Naive B cell (primary cell): Measurements from ENCODE around the gene RALY. TPM values are rescaled to one million over a fixed set of nuclear protein-coding genes. Genes with fewer than 3 reads are reported as not detected.

ENCODE experiments used
- ATAC-seq, 2 donors: fragments of 150-1000 bp; cut with Tn5 transposase; 2 replicates each; pipeline ENCODE4 v1.10.0; 2021; ENCODE audit warnings: low read depth in 2 of 2, mild to moderate bottlenecking in 2 of 2, moderate library complexity in 2 of 2
- DNase-seq: peaks from one replicate; pipeline ENCODE4 v3.0.0; 2022
- H3K27ac Mint-ChIP-seq, 6 donors: one replicate each; pipeline ENCODE4 v1.8.0; 2020 to 2022; ENCODE audit warnings: mild to moderate bottlenecking in 6 of 6, mixed read lengths in 6 of 6, moderate library complexity in 5 of 6, inconsistent platforms in 2 of 6
- H3K27me3 Mint-ChIP-seq, 3 donors: one replicate each; pipeline ENCODE4 v1.8.0; 2021 to 2022; ENCODE audit warnings: mixed read lengths in 3 of 3, mild to moderate bottlenecking in 1 of 3
- H3K36me3 Mint-ChIP-seq, 2 donors: one replicate each; pipeline ENCODE4 v1.8.0; 2020 to 2022; ENCODE audit warnings: mixed read lengths in 2 of 2, inconsistent platforms in 1 of 2, mild to moderate bottlenecking in 1 of 2
- H3K4me1 Mint-ChIP-seq, 3 donors: one replicate each; pipeline ENCODE4 v1.8.0; 2020 to 2022; ENCODE audit warnings: mixed read lengths in 3 of 3, inconsistent platforms in 1 of 3, mild to moderate bottlenecking in 1 of 3, moderate library complexity in 1 of 3
- H3K4me3 Mint-ChIP-seq, 8 donors: one replicate each; pipeline ENCODE4 v1.8.0; 2020 to 2022; ENCODE audit warnings: mild to moderate bottlenecking in 8 of 8, mixed read lengths in 8 of 8, moderate library complexity in 8 of 8, inconsistent platforms in 2 of 8
- H3K9me3 Mint-ChIP-seq, 7 donors: one replicate each; pipeline ENCODE4 v1.8.0; 2020 to 2022; ENCODE audit warnings: mixed read lengths in 7 of 7, mild to moderate bottlenecking in 5 of 7, inconsistent platforms in 2 of 7, moderate library complexity in 1 of 7
- polyA plus RNA-seq, 6 donors: library from polyadenylated mRNA; unstranded; fragments of 300-500 nt; fragmentation: Illumina TruSeq; gene quantifications; one replicate each; pipeline ENCODE4 v1.2.3, GENCODE V29; 2021; ENCODE audit warnings: low read depth in 6 of 6

Gene RALY
- polyA plus RNA-seq, 6 donors from 2014 or later = 155 to 228 (median 187) TPM

DNA sequence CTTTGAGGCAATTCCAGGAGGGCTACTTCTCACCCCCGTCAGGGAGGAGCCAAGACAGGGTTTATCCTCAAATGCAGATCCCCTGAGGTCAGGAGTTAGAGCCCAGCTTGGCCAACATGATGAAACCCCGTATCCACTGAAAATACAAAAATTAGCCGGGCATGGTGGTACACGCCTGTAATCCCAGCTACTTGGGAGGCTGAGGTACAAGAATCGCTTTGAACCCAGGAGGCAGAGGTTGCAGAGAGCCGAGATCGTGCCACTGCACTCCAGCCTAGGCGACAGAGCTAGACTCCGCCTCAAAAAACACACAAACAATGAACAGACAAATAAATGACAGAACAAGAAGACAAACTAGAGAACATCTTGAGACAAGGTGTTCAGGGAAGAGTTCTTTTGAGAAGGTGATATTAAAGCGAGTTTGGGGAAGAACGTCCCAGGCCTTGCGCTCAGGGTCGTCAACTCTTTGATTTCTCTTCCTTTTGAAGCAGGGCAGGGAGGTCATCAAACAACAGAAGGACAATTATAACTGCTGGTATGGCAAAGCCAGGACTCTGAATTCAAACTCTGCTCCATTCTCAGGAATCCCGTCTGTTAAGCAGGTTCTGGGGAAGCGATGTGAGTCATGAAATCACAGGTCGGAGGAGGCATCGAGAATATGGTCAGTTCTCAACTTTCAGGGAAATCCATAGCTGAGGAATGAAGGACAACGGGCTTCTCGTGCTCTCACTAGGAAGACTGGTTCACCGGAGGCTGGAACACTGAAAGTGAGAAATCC, 1.4 kb upstream of the RALY start:
- Mint-ChIP-seq H3K9me3 (no peaks in the 10 kb centered on the region), H3K36me3 (no peaks in the 10 kb centered on the region), H3K27ac (peak overlapping the region; percentile 94 to 99 (median 98)), H3K4me1 (peaks cover 38 to 54% (median 50%) of the 10 kb centered on the region in 3 donors), H3K4me3 (peak overlapping the region; percentile 90 to 100 (median 99)), H3K27me3 (no peaks in the 10 kb centered on the region)
- ATAC-seq (no peak), DNase-seq (no peak)

DNA sequence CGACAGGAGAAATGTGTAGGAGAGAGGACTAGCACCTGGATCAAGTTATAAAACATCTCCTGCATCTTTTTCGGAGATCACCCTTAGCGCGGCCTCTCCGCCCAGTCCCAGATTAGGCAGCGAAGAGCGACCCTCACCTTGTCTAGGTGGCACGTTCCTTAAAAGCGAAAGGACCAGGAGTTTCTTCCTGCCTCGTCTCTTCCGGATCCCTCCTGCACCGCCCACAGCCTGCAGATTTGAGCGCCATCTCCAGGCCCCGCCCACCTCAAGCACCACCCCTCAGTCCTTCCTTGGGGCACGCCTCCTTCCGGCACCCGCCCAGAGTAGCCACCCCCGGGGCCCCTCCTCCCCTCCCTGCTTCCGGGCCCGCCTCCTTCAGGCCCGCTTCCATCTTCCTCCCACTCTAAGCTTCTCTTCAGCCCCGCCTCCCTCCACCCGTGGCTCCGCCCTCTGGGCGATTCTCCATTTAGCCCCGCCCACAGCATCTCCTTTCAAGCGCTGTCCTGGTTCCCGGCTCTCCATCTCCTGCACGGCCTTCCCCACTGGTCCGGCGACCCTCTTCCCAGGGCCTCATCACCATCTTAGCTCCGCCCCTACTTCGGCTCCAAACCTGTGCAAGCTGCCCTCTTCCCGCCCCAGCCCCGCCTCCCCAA, 662 bp upstream of the RALY start:
- no peaks in the 10 kb centered on the region for H3K9me3 Mint-ChIP-seq

DNA sequence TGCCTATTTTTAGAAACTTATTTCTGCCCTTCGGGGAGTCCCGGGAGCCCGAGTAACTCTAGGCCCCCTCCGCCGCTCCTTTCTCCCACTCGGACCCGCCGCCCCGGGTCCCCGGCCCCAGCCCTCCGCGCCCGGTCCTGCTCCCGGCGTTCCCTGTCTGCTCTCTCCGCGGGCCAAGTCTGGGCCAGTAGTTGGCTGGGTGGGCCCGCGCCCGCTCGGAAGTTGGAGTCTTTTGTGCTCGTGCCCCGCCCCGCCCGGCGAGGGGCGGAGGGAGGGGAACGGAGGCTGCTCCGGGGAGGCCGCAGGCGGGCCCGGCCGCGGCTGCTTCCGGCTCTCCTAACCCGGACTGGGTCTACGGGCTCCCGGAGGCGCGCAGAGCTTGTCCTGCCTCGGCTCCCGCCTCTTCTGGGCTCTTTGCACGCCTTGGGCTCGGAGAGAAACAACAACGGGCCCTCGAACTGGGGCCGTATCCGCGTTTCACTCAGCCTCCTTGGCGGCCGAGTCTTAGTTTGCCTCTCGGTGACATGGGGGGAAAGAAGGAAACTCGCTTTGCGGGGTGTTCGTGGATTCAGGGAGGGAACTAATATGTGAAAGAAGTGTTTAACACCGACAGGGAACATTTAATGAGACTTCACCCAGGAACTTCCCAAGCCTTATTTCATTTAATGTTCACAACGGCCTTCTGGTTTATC, 657 bp downstream of the RALY start:
- ATAC-seq (peak; percentile 22 to 29), DNase-seq (peak; percentile 76)
- H3K36me3 Mint-ChIP-seq = no peaks in the 10 kb centered on the region
- peak overlapping the region; percentile 72 to 98 (median 94) for H3K27ac Mint-ChIP-seq
- peaks cover 57 to 74% (median 71%) of the 10 kb centered on the region in 3 donors for H3K4me1 Mint-ChIP-seq
- peak overlapping the region; percentile 90 to 99 (median 96) for H3K4me3 Mint-ChIP-seq
- H3K27me3 Mint-ChIP-seq = no peaks in the 10 kb centered on the region
- no peaks in the 10 kb centered on the region for H3K9me3 Mint-ChIP-seq

More for the DNA sequence above, 662 bp upstream of the RALY start:
- no peaks in the 10 kb centered on the region for H3K27me3 Mint-ChIP-seq
- H3K4me3 Mint-ChIP-seq = peak overlapping the region; percentile 90 to 100 (median 99)
- H3K4me1 Mint-ChIP-seq = peaks cover 44 to 61% (median 58%) of the 10 kb centered on the region in 3 donors
- H3K36me3 Mint-ChIP-seq = no peaks in the 10 kb centered on the region
- ATAC-seq (peak; percentile 81 to 82), DNase-seq (peak; percentile 100)
- peak overlapping the region; percentile 94 to 99 (median 98) for H3K27ac Mint-ChIP-seq

GRCh38 chr20:33995053-33995831, 1.5 kb downstream of the RALY start:
- Mint-ChIP-seq H3K27me3 (no peaks in the 10 kb centered on the region), H3K36me3 (no peaks in the 10 kb centered on the region), H3K27ac (peak overlapping the region; percentile 19 to 95 (median 62)), H3K4me1 (peaks cover 62 to 78% (median 78%) of the 10 kb centered on the region in 3 donors), H3K9me3 (no peaks in the 10 kb centered on the region), H3K4me3 (peak overlapping the region; percentile 90 to 99 (median 96))
- DNase-seq (peak; percentile 15), ATAC-seq (no peak)

GRCh38 chr20:33999025-33999649, 5.4 kb downstream of the RALY start:
- Mint-ChIP-seq H3K36me3 (peaks cover 0 to 12% of the 10 kb centered on the region in 2 donors), H3K27me3 (no peaks in the 10 kb centered on the region), H3K9me3 (no peaks in the 10 kb centered on the region), H3K4me1 (peaks cover 76 to 89% (median 87%) of the 10 kb centered on the region in 3 donors), H3K27ac (peak overlapping the region in 3 of 6 donors; percentile 48 to 94 (median 55)), H3K4me3 (peak overlapping the region in 4 of 8 donors; percentile 4 to 57 (median 44))
- no peak for ATAC-seq
- no peak for DNase-seq

GRCh38 chr20:34001378-34001777, 7.7 kb downstream of the RALY start:
- DNase-seq (no peak), ATAC-seq (peak in 1 of 2 donors; percentile 32)
- H3K9me3 Mint-ChIP-seq = no peaks in the 10 kb centered on the region
- H3K36me3 Mint-ChIP-seq = peaks cover 0 to 12% of the 10 kb centered on the region in 2 donors
- H3K27me3 Mint-ChIP-seq = no peaks in the 10 kb centered on the region
- H3K4me1 Mint-ChIP-seq = peaks cover 85 to 93% (median 86%) of the 10 kb centered on the region in 3 donors
- peak overlapping the region in 2 of 6 donors; percentile 18 to 37 for H3K27ac Mint-ChIP-seq
- peak overlapping the region in 3 of 8 donors; percentile 15 to 40 (median 32) for H3K4me3 Mint-ChIP-seq

- Mint-ChIP-seq H3K27ac (peak overlapping the region in 2 of 6 donors; percentile 30 to 53), H3K36me3 (peaks cover 0 to 12% of the 10 kb centered on the region in 2 donors), H3K27me3 (no peaks in the 10 kb centered on the region), H3K9me3 (no peaks in the 10 kb centered on the region), H3K4me3 (no peak overlapping the region), H3K4me1 (peaks cover 79 to 89% (median 82%) of the 10 kb centered on the region in 3 donors)
- ATAC-seq (no peak), DNase-seq (no peak)
These were observed 10.5 kb downstream of the RALY start for GRCh38 chr20:34004227-34004626.

DNA sequence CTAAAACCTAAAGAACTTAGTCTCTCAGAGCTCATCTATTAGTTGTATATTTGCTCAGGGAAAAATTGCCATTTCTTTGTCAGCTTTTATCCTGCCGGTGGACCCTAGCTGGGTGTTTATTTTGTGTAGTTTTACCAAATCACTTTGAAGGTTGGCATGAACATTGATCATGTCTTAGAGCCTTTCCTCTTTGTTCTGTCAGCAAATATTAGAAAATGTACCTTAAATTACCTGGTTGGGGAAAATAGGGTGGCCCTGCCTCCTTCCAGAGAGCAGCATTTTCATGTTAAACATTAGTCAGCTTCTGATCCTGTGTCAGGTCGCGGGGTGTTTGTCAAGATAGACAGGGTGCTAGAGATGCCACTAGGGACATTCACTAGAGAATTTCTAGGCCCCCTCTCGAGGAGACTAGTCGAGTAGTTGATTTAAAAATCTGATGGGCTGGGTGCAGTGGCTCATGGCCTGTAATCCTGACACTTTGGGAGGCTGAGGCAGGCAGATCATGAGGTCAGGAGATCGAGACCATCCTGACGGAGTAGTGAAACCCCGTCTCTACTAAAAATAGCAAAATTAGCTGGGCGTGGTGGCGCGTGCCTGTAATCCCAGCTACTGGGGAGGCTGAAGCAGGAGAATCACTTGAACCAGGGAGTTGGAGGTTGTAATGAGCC, 11.2 kb downstream of the RALY start:
- peaks cover 0 to 12% of the 10 kb centered on the region in 2 donors for H3K36me3 Mint-ChIP-seq
- no peaks in the 10 kb centered on the region for H3K27me3 Mint-ChIP-seq
- peak overlapping the region in 1 of 8 donors; percentile 59 for H3K4me3 Mint-ChIP-seq
- no peaks in the 10 kb centered on the region for H3K9me3 Mint-ChIP-seq
- peaks cover 79 to 89% (median 82%) of the 10 kb centered on the region in 3 donors for H3K4me1 Mint-ChIP-seq
- ATAC-seq (no peak), DNase-seq (no peak)
- H3K27ac Mint-ChIP-seq = peak overlapping the region in 3 of 6 donors; percentile 12 to 86 (median 36)

GRCh38 chr20:34006619-34007018, 12.9 kb downstream of the RALY start:
- peaks cover 0 to 12% of the 10 kb centered on the region in 2 donors for H3K36me3 Mint-ChIP-seq
- no peaks in the 10 kb centered on the region for H3K27me3 Mint-ChIP-seq
- no peak overlapping the region for H3K27ac Mint-ChIP-seq
- peaks cover 71 to 90% (median 82%) of the 10 kb centered on the region in 3 donors for H3K4me1 Mint-ChIP-seq
- ATAC-seq (no peak), DNase-seq (no peak)
- no peak overlapping the region for H3K4me3 Mint-ChIP-seq
- no peaks in the 10 kb centered on the region for H3K9me3 Mint-ChIP-seq

GRCh38 chr20:34008477-34008876, 14.8 kb downstream of the RALY start:
- peak overlapping the region in 3 of 8 donors; percentile 6 to 54 (median 48) for H3K4me3 Mint-ChIP-seq
- H3K27me3 Mint-ChIP-seq = no peaks in the 10 kb centered on the region
- peaks cover 71 to 87% (median 84%) of the 10 kb centered on the region in 3 donors for H3K4me1 Mint-ChIP-seq
- DNase-seq (no peak), ATAC-seq (no peak)
- H3K27ac Mint-ChIP-seq = peak overlapping the region in 3 of 6 donors; percentile 21 to 27 (median 27)
- H3K36me3 Mint-ChIP-seq = peaks cover 0 to 4% of the 10 kb centered on the region in 2 donors
- H3K9me3 Mint-ChIP-seq = no peaks in the 10 kb centered on the region

GRCh38 chr20:34010405-34010931, 16.8 kb downstream of the RALY start:
- Mint-ChIP-seq H3K9me3 (no peaks in the 10 kb centered on the region), H3K27ac (peak overlapping the region in 3 of 6 donors; percentile 27 to 80 (median 78)), H3K27me3 (no peaks in the 10 kb centered on the region), H3K36me3 (no peaks in the 10 kb centered on the region), H3K4me1 (peaks cover 70 to 89% (median 82%) of the 10 kb centered on the region in 3 donors), H3K4me3 (peak overlapping the region in 4 of 8 donors; percentile 35 to 54 (median 42))
- DNase-seq (no peak), ATAC-seq (no peak)
